Measurements from ENCODE around the gene SHTN1. TPM values are rescaled to one million over a fixed set of nuclear protein-coding genes. Genes with fewer than 3 reads are reported as not detected.

Gene SHTN1
- total and polyA plus RNA-seq, 2 donors (not counting 3 experiments of a cell fraction or from before 2014, with no cell fraction given): 4.8 to 36.5 TPM

GRCh38 chr10:116960066-116960776 lies 44.8 kb downstream of the SHTN1 start:
- Histone ChIP-seq H3K9me3 (replicated peaks; ENCODE audit: control insufficient read depth, insufficient read depth, low read length) (no peaks in the 10 kb centered on the region), H3K4me1 (ENCODE audit: control insufficient read depth, extremely low read depth, insufficient read depth, low read length) (no peaks in the 10 kb centered on the region), H3K9ac (replicated peaks; ENCODE audit: extremely low read depth, insufficient read depth, low read length) (no peak overlapping the region), H3K4me3 (replicated peaks in 1 of 3; ENCODE audit: insufficient read depth in 1 of 3, low read depth in 1 of 3, low read length in 3 of 3) (no peak overlapping the region), H4K20me1 (replicated peaks; ENCODE audit: control insufficient read depth, extremely low read depth, insufficient read depth, low read length) (no peaks in the 10 kb centered on the region), H3K4me2 (ENCODE audit: insufficient read depth, low read length) (no peak overlapping the region), H3K27me3 (ENCODE audit: control insufficient read depth in 2 of 2, insufficient read depth in 2 of 2, low read length in 2 of 2) (no peaks in the 10 kb centered on the region), H3K36me3 (ENCODE audit: control insufficient read depth in 2 of 2, extremely low read depth in 1 of 2, insufficient read depth in 2 of 2, low read length in 2 of 2) (no peaks in the 10 kb centered on the region), H3K79me2 (ENCODE audit: control insufficient read depth, insufficient read depth, low read length) (no peaks in the 10 kb centered on the region), H2AFZ (ENCODE audit: low read depth, low read length) (no peak overlapping the region), H3K27ac (ENCODE audit: insufficient read depth, low read depth, low read length) (no peak overlapping the region), H3K9me1 (replicated peaks; ENCODE audit: control insufficient read depth, extremely low read depth, insufficient read depth, low read length) (no peaks in the 10 kb centered on the region)
- CTCF ChIA-PET: interaction anchor here (1.0 kb wide), 1 partner anchor 12 kb away, joined by 5 read pairs; no protein-coding TSS in a partner anchor
- FAIRE-seq: no peak
- dilution Hi-C loops (cut with MboI; ENCODE audit: extremely low pct_ligation_motif_present, low sequenced_read_pairs): no loop called here
- no peak for DNase-seq (ENCODE audit: low read depth, low spot score)
- POLR2A ChIA-PET: no interaction called here
- no peak for TF ChIP-seq MYC (IDR thresholded peaks at IDR 0.05; ENCODE audit: low read depth, low read length)
- TF ChIP-seq, protein P1, sequence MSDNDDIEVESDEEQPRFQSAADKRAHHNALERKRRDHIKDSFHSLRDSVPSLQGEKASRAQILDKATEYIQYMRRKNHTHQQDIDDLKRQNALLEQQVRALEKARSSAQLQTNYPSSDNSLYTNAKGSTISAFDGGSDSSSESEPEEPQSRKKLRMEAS (IDR thresholded peaks at IDR 0.05; ENCODE audit: insufficient read depth, insufficient read length): no peak
- TF ChIP-seq FOS (IDR thresholded peaks at IDR 0.05; ENCODE audit: borderline replicate concordance, insufficient read depth, low read length): no peak
- no peak for TF ChIP-seq CTCF (IDR thresholded peaks at IDR 0.05; ENCODE audit: extremely low read depth in 1 of 2, insufficient read depth in 1 of 2, low read depth in 1 of 2, low read length in 2 of 2)
- TF ChIP-seq GATA2 (IDR thresholded peaks at IDR 0.05; ENCODE audit: insufficient read depth, insufficient read length, low read depth, low read length): no peak
- TF ChIP-seq JUN (IDR thresholded peaks at IDR 0.05; ENCODE audit: borderline replicate concordance, insufficient read depth, insufficient read length, low read depth): no peak
- no peak for TF ChIP-seq POLR2A (IDR thresholded peaks at IDR 0.05; ENCODE audit: low read depth, low read length)
- no peak for TF ChIP-seq EZH2 (IDR thresholded peaks at IDR 0.05; ENCODE audit: borderline replicate concordance, low read depth, low read length, severe bottlenecking)
- TF ChIP-seq POLR2AphosphoS5 (IDR thresholded peaks at IDR 0.05; ENCODE audit: insufficient read depth, low read depth, low read length): no peak
- no TSS peak for BruUV-seq (replicated peaks)
- intact Hi-C loops (cut with micrococcal nuclease): no loop called here
